Lower leg skin (tissue), 3 donors: ENCODE measurements around the gene AMPH.

Experiments used
- CTCF ChIP-seq, 3 donors: fragments of 450-650 bp; IDR thresholded peaks; one replicate each; pipeline ENCODE4 v1.5.1; 2016; ENCODE audit warnings: antibody characterized with exemption in 3 of 3, mild to moderate bottlenecking in 3 of 3, moderate library complexity in 2 of 3
- POLR2A ChIP-seq, 2 donors: fragments of 450-650 bp; IDR thresholded peaks; one replicate each; pipeline ENCODE4 v1.6.1; 2016 to 2017; ENCODE audit warnings: antibody characterized with exemption in 2 of 2, mild to moderate bottlenecking in 1 of 2, moderate library complexity in 1 of 2

DNA sequence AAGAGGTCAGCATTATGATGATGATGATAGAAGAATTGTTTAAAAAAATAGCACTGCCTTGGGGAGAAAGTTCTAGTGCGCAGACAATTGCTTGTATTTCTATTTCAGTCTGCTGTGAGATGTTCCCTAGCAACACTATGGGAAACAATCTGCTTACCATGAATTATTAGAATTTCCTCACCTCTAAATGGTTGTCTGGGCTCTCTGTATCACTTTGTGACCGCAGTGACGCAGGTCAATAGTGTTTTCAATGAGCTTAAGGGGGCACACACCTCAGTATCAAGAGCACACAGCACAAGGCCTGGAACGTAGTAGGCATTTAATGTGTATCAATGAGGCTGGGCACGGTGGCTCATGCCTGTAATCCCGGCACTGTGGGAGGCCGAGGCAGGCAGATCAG, 258.9 kb downstream of the AMPH start:
- TF ChIP-seq CTCF (IDR thresholded peaks at IDR 0.05) (no peak), POLR2A (IDR thresholded peaks at IDR 0.05) (no peak)
